ENCODE results near the gene ANKDD1B. TPM values are rescaled to one million over a fixed set of nuclear protein-coding genes. Genes with fewer than 3 reads are reported as not detected.

ANKDD1B gene
- total and polyA plus RNA-seq, 2 experiments from 2014 or later, result 0.40 to 0.73 TPM

DNA sequence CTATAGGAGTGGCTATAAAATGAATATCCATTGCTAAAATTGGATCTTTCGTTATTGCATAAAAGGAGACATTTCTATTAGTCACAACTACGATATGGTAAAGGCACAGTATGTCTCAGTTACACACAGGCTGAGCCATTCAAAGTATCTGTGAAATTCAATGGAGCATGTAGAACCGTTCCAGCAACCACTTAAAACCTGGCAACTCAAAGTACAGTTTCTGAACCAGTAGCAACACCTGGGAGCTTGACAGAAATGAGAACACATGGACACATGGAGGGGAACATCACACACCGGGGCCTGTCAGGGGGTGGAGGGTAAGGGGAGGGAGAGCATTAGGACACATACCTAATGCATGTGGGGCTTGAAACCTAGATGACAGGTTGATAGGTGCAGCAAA, 90.6 kb downstream of the ANKDD1B start (continued):
- TF ChIP-seq, protein P1, sequence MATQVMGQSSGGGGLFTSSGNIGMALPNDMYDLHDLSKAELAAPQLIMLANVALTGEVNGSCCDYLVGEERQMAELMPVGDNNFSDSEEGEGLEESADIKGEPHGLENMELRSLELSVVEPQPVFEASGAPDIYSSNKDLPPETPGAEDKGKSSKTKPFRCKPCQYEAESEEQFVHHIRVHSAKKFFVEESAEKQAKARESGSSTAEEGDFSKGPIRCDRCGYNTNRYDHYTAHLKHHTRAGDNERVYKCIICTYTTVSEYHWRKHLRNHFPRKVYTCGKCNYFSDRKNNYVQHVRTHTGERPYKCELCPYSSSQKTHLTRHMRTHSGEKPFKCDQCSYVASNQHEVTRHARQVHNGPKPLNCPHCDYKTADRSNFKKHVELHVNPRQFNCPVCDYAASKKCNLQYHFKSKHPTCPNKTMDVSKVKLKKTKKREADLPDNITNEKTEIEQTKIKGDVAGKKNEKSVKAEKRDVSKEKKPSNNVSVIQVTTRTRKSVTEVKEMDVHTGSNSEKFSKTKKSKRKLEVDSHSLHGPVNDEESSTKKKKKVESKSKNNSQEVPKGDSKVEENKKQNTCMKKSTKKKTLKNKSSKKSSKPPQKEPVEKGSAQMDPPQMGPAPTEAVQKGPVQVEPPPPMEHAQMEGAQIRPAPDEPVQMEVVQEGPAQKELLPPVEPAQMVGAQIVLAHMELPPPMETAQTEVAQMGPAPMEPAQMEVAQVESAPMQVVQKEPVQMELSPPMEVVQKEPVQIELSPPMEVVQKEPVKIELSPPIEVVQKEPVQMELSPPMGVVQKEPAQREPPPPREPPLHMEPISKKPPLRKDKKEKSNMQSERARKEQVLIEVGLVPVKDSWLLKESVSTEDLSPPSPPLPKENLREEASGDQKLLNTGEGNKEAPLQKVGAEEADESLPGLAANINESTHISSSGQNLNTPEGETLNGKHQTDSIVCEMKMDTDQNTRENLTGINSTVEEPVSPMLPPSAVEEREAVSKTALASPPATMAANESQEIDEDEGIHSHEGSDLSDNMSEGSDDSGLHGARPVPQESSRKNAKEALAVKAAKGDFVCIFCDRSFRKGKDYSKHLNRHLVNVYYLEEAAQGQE (IDR thresholded peaks at IDR 0.05; ENCODE audit: unreplicated experiment), result no peak
- no peak for TF ChIP-seq CREB1 (CRISPR knock-in tag; IDR thresholded peaks at IDR 0.05; ENCODE audit: low read depth)

DNA sequence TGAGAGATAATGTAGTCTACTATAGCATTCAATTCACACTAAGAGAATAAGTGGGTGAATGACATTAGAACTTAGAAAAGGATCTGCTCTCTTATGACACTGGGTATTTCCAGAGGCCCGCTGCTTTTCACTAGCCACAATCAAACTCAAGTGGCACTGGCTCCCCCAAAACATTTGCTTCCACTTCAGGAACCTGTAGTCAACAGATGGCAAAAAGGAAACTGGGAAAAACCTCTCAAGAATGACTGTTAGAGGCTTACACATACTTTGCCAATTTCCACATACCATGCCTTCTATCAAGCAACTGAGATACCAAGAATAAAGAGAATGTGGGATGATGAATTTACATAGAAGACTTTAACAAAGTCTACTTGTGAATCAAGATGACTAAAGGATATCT, 94.8 kb downstream of the ANKDD1B start:
- Mint-ChIP-seq H3K27me3 (ENCODE audit: insufficient read depth, low read depth, poor library complexity) (peaks cover 2% of the 10 kb centered on the region), H3K9me3 (peaks cover 3% of the 10 kb centered on the region; the same call in 1 of the 3 replicates), H3K4me1 (no peaks in the 10 kb centered on the region), H3K4me3 (no peak overlapping the region), H3K27ac (no peak overlapping the region), H3K36me3 (ENCODE audit: low read depth) (peaks cover 37% of the 10 kb centered on the region)
- H4K20me1 ChIP-seq (replicated peaks; ENCODE audit: insufficient read depth), result no peaks in the 10 kb centered on the region
- no peaks in the 10 kb centered on the region for H3K27me3 ChIP-seq (ENCODE audit: insufficient read depth)
- peaks cover 16% of the 10 kb centered on the region; the same call in 1 of the 2 replicates for H3K36me3 ChIP-seq (ENCODE audit: insufficient read depth)
- no peak overlapping the region for H3K27ac ChIP-seq (ENCODE audit: low read depth)
- H3F3A ChIP-seq (replicated peaks; ENCODE audit: low read depth), result no peaks in the 10 kb centered on the region
- H3K9me2 ChIP-seq (ENCODE audit: insufficient read depth), result no peaks in the 10 kb centered on the region
- ATAC-seq, result no peak
- H3K4me1 ChIP-seq (ENCODE audit: insufficient read depth), result no peaks in the 10 kb centered on the region
- H3K4me2 ChIP-seq, result no peak overlapping the region
- DNase-seq (ENCODE audit: low spot score), result no peak
- no peak overlapping the region for H3K4me3 ChIP-seq
- no peaks in the 10 kb centered on the region for H3K79me2 ChIP-seq (replicated peaks; ENCODE audit: insufficient read depth)
- H2AFZ ChIP-seq, result no peak overlapping the region
- TF ChIP-seq ZNF114 (CRISPR knock-in tag; IDR thresholded peaks at IDR 0.05) (no peak), ZNF331 (CRISPR knock-in tag; IDR thresholded peaks at IDR 0.05; ENCODE audit: low read depth) (no peak), STAT1 (IDR thresholded peaks at IDR 0.05; ENCODE audit: unreplicated experiment) (no peak), EZH2phosphoT487 (IDR thresholded peaks at IDR 0.05; ENCODE audit: unreplicated experiment) (no peak), JUNB (IDR thresholded peaks at IDR 0.05; ENCODE audit: unreplicated experiment) (no peak), NANOG (IDR thresholded peaks at IDR 0.05; ENCODE audit: borderline replicate concordance) (no peak), CREB1 (CRISPR knock-in tag; IDR thresholded peaks at IDR 0.05; ENCODE audit: low read depth) (no peak)
- TF ChIP-seq, protein P2, sequence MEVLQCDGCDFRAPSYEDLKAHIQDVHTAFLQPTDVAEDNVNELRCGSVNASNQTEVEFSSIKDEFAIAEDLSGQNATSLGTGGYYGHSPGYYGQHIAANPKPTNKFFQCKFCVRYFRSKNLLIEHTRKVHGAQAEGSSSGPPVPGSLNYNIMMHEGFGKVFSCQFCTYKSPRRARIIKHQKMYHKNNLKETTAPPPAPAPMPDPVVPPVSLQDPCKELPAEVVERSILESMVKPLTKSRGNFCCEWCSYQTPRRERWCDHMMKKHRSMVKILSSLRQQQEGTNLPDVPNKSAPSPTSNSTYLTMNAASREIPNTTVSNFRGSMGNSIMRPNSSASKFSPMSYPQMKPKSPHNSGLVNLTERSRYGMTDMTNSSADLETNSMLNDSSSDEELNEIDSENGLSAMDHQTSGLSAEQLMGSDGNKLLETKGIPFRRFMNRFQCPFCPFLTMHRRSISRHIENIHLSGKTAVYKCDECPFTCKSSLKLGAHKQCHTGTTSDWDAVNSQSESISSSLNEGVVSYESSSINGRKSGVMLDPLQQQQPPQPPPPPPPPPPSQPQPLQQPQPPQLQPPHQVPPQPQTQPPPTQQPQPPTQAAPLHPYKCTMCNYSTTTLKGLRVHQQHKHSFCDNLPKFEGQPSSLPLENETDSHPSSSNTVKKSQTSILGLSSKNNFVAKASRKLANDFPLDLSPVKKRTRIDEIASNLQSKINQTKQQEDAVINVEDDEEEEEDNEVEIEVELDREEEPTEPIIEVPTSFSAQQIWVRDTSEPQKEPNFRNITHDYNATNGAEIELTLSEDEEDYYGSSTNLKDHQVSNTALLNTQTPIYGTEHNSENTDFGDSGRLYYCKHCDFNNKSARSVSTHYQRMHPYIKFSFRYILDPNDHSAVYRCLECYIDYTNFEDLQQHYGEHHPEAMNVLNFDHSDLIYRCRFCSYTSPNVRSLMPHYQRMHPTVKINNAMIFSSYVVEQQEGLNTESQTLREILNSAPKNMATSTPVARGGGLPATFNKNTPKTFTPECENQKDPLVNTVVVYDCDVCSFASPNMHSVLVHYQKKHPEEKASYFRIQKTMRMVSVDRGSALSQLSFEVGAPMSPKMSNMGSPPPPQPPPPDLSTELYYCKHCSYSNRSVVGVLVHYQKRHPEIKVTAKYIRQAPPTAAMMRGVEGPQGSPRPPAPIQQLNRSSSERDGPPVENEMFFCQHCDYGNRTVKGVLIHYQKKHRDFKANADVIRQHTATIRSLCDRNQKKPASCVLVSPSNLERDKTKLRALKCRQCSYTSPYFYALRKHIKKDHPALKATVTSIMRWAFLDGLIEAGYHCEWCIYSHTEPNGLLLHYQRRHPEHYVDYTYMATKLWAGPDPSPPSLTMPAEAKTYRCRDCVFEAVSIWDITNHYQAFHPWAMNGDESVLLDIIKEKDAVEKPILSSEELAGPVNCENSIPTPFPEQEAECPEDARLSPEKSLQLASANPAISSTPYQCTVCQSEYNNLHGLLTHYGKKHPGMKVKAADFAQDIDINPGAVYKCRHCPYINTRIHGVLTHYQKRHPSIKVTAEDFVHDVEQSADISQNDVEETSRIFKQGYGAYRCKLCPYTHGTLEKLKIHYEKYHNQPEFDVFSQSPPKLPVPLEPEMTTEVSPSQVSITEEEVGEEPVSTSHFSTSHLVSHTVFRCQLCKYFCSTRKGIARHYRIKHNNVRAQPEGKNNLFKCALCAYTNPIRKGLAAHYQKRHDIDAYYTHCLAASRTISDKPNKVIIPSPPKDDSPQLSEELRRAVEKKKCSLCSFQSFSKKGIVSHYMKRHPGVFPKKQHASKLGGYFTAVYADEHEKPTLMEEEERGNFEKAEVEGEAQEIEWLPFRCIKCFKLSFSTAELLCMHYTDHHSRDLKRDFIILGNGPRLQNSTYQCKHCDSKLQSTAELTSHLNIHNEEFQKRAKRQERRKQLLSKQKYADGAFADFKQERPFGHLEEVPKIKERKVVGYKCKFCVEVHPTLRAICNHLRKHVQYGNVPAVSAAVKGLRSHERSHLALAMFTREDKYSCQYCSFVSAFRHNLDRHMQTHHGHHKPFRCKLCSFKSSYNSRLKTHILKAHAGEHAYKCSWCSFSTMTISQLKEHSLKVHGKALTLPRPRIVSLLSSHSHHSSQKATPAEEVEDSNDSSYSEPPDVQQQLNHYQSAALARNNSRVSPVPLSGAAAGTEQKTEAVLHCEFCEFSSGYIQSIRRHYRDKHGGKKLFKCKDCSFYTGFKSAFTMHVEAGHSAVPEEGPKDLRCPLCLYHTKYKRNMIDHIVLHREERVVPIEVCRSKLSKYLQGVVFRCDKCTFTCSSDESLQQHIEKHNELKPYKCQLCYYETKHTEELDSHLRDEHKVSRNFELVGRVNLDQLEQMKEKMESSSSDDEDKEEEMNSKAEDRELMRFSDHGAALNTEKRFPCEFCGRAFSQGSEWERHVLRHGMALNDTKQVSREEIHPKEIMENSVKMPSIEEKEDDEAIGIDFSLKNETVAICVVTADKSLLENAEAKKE (CRISPR knock-in tag; IDR thresholded peaks at IDR 0.05), result no peak
- TF ChIP-seq, protein P1 (IDR thresholded peaks at IDR 0.05; ENCODE audit: unreplicated experiment), result no peak
- TF ChIP-seq, protein P3, sequence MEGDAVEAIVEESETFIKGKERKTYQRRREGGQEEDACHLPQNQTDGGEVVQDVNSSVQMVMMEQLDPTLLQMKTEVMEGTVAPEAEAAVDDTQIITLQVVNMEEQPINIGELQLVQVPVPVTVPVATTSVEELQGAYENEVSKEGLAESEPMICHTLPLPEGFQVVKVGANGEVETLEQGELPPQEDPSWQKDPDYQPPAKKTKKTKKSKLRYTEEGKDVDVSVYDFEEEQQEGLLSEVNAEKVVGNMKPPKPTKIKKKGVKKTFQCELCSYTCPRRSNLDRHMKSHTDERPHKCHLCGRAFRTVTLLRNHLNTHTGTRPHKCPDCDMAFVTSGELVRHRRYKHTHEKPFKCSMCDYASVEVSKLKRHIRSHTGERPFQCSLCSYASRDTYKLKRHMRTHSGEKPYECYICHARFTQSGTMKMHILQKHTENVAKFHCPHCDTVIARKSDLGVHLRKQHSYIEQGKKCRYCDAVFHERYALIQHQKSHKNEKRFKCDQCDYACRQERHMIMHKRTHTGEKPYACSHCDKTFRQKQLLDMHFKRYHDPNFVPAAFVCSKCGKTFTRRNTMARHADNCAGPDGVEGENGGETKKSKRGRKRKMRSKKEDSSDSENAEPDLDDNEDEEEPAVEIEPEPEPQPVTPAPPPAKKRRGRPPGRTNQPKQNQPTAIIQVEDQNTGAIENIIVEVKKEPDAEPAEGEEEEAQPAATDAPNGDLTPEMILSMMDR (conservative IDR thresholded peaks at IDR 0.05; ENCODE audit: low read depth in 2 of 2), result no peak

All from GM23338 (cell line).